ENCODE data around the gene SNAI1.

- TF ChIP-seq CTCF (IDR thresholded peaks at IDR 0.05) (no peak), EP300 (IDR thresholded peaks at IDR 0.05) (no peak), POLR2AphosphoS5 (IDR thresholded peaks at IDR 0.05) (no peak)
Measured at GRCh38 chr20:50015993-50016770, 33.4 kb downstream of the SNAI1 start.

All from suprapubic skin (tissue), 4 donors.